Astrocyte (in vitro differentiated cells and primary cell): Measurements from ENCODE around the gene KPNA3.

Experiments
- CTCF ChIP-seq: IDR thresholded peaks from 2 replicates; pipeline ENCODE4 v1.5.1; 2011; ENCODE audit warnings: low read depth, mild to moderate bottlenecking, inconsistent platforms, low read length, moderate library complexity; ENCODE audit not compliant: insufficient read depth
- EZH2 ChIP-seq: IDR thresholded peaks from 2 replicates; pipeline ENCODE4 v1.6.1; 2012; ENCODE audit warnings: mild to moderate bottlenecking, low read length, inconsistent platforms; ENCODE audit not compliant: insufficient read depth

GRCh38 chr13:49779721-49780120 is 12.8 kb downstream of the KPNA3 start:
- no peak for TF ChIP-seq EZH2
- no peak for TF ChIP-seq CTCF
